Measurements from ENCODE around the gene SVOPL.
"Not testable (repeated sequence)": the region's sequence is repeated elsewhere in the genome, so short reads cannot be mapped to it uniquely, and the experiment has no call there.

The SVOPL gene

GRCh38 chr7:138700857-138701536, at the start of gene SVOPL:
SVOPL (minus strand) TSS chr7:138701362; CDS start chr7:138679045, 22,317 bp downstream.
- DNase-seq (ENCODE audit: low spot score) = no peak

- no peak for DNase-seq (ENCODE audit: low spot score)
These were observed 49.3 kb upstream of the SVOPL start for GRCh38 chr7:138750473-138750872.

- DNase-seq (ENCODE audit: low spot score) = no peak
These were observed 48.8 kb upstream of the SVOPL start for GRCh38 chr7:138749960-138750359.

GRCh38 chr7:138748666-138749065, 47.5 kb upstream of the SVOPL start:
- DNase-seq (ENCODE audit: low spot score) = no peak

- no peak for DNase-seq (ENCODE audit: low spot score)
These were observed 44.9 kb upstream of the SVOPL start for GRCh38 chr7:138746073-138746472.

GRCh38 chr7:138745189-138745588, 44.0 kb upstream of the SVOPL start:
- DNase-seq (ENCODE audit: low spot score) = no peak

GRCh38 chr7:138741453-138741735, 40.2 kb upstream of the SVOPL start:
- no peak for DNase-seq (ENCODE audit: low spot score)

GRCh38 chr7:138739859-138740258, 38.7 kb upstream of the SVOPL start:
- no peak for DNase-seq (ENCODE audit: low spot score)

- DNase-seq (ENCODE audit: low spot score) = peak; percentile 71
These were observed 37.6 kb upstream of the SVOPL start for GRCh38 chr7:138738551-138739335.

GRCh38 chr7:138738114-138738513, 37.0 kb upstream of the SVOPL start:
- DNase-seq (ENCODE audit: low spot score) = no peak

- DNase-seq (ENCODE audit: low spot score) = no peak
These were observed 34.2 kb upstream of the SVOPL start for GRCh38 chr7:138735399-138735798.

GRCh38 chr7:138731733-138732132, 30.6 kb upstream of the SVOPL start:
- DNase-seq (ENCODE audit: low spot score) = not testable (repeated sequence)

GRCh38 chr7:138729444-138729843, 28.3 kb upstream of the SVOPL start:
- DNase-seq (ENCODE audit: low spot score) = no peak

GRCh38 chr7:138727336-138728099, 26.4 kb upstream of the SVOPL start:
- no peak for DNase-seq (ENCODE audit: low spot score)

GRCh38 chr7:138726288-138726687, 25.1 kb upstream of the SVOPL start:
- DNase-seq (ENCODE audit: low spot score) = peak; percentile 49

- DNase-seq (ENCODE audit: low spot score) = no peak
These were observed 19.1 kb upstream of the SVOPL start for GRCh38 chr7:138720286-138720685.

GRCh38 chr7:138716889-138717288, 15.7 kb upstream of the SVOPL start:
- DNase-seq (ENCODE audit: low spot score) = no peak

- no peak for DNase-seq (ENCODE audit: low spot score)
These were observed 12.0 kb upstream of the SVOPL start for GRCh38 chr7:138713191-138713590.

- no peak for DNase-seq (ENCODE audit: low spot score)
These were observed 11.5 kb upstream of the SVOPL start for GRCh38 chr7:138712652-138713051.

- DNase-seq (ENCODE audit: low spot score) = no peak
These were observed 9.6 kb upstream of the SVOPL start for GRCh38 chr7:138710536-138711385.

- DNase-seq (ENCODE audit: low spot score) = no peak
These were observed 4.0 kb upstream of the SVOPL start for GRCh38 chr7:138705167-138705566.

GRCh38 chr7:138701537-138701923, 368 bp upstream of the SVOPL start:
- no peak for DNase-seq (ENCODE audit: low spot score)

Measured in HuH-7 (cell line).